ENCODE results near the gene MED25.

GRCh38 chr19:49856574-49857021, 38.5 kb downstream of the MED25 start:
- TF ChIP-seq TAF1 (IDR thresholded peaks at IDR 0.05; ENCODE audit: low read depth, low read length), result no peak
- no peak; the same call in 1 of the 2 replicates for TF ChIP-seq POLR2AphosphoS5 (IDR thresholded peaks at IDR 0.05; ENCODE audit: low read depth, low read length)
- TF ChIP-seq TAF7 (optimal IDR thresholded peaks at IDR 0.05; ENCODE audit: borderline replicate concordance, low read depth, low read length), result no peak
- TF ChIP-seq EZH2 (IDR thresholded peaks at IDR 0.05; ENCODE audit: low read depth, low read length, severe bottlenecking), result no peak
- no peak for TF ChIP-seq SIX5 (IDR thresholded peaks at IDR 0.05; ENCODE audit: low read depth, low read length)
- TF ChIP-seq SIN3A (conservative IDR thresholded peaks at IDR 0.05 in 1 of 2, IDR thresholded peaks at IDR 0.05 in 1 of 2; ENCODE audit: low read depth in 1 of 2, low read length in 2 of 2), result no peak
- TF ChIP-seq TBP (IDR thresholded peaks at IDR 0.05; ENCODE audit: low read depth, low read length), result no peak
- TF ChIP-seq FOSL1 (IDR thresholded peaks at IDR 0.05; ENCODE audit: insufficient read depth, low read depth, low read length), result no peak
- TF ChIP-seq NRF1 (IDR thresholded peaks at IDR 0.05; ENCODE audit: low read depth, low read length), result no peak
- TF ChIP-seq MAFK (IDR thresholded peaks at IDR 0.05; ENCODE audit: low read depth, low read length), result no peak
